K562 (cell line): ENCODE data around the gene ESPN. TPM values are rescaled to one million over a fixed set of nuclear protein-coding genes. Genes with fewer than 3 reads are reported as not detected.
A peak's percentile ranks its signal among the peaks of the same experiment; 100 is the strongest.

Experiments used
- ATAC-seq: fragments of 200-7000 bp; cut with Tn5 transposase; 3 replicates; pipeline ENCODE4 v1.9.1; 2020; ENCODE audit warnings: moderate library complexity
- BruUV-seq: library from RNA; stranded (reverse); fragments of 400-500 nt; replicated peaks from 2 replicates; lab custom pipeline; 2021; lab: Mats Ljungman, UMichigan
- CTCF ChIA-PET: fragments of 300-600 bp; formaldehyde crosslinking; extraction: SDS; loops from one replicate; lab custom pipeline; 2021; ENCODE audit warnings: low intra/inter-chr PET ratio; lab: Yijun Ruan, JAX
- POLR2A ChIA-PET: fragments of 300-600, 350-650 bp; sonication (Branson Sonifier 250); formaldehyde crosslinking; extraction: SDS; loops from one replicate; lab custom pipeline; 2021; ENCODE audit warnings: antibody characterized with exemption, inconsistent platforms; lab: Yijun Ruan, JAX
- DNase-seq, 4 experiments: peaks; one replicate each; pipeline versions ENCODE4 v3.0.0 to v3.0.0-alpha.2; 2011 to 2018; ENCODE audit warnings: low spot score in 3 of 4, mixed read lengths in 3 of 4; ENCODE audit errors: extremely low read depth in 1 of 4
- FAIRE-seq: peaks from 2 replicates; lab custom pipeline; 2011; peaks lifted over from hg19 to GRCh38; lab: Jason Lieb, UNC
- H2AFZ ChIP-seq: 2 replicates; pipeline ENCODE4 v1.6.0; 2011; ENCODE audit warnings: low read depth, low read length, control low read depth, inconsistent platforms
- H3K27ac ChIP-seq: fragments of 200-600 bp; 3 replicates; pipeline ENCODE4 v1.8.0; 2011; ENCODE audit warnings: low read depth, mild to moderate bottlenecking, control low read depth, inconsistent platforms, low read length, moderate library complexity, mixed read lengths; ENCODE audit errors: extremely low read depth
- H3K27me3 ChIP-seq, 2 experiments: fragments of 300-600 bp in 1 of 2; 2 replicates in 1 of 2; 3 replicates in 1 of 2; pipeline versions ENCODE4 v1.6.0 to v1.8.0; 2011; ENCODE audit warnings: inconsistent platforms in 2 of 2, low read length in 2 of 2, mild to moderate bottlenecking in 1 of 2, mixed read lengths in 1 of 2, moderate library complexity in 1 of 2; ENCODE audit not compliant: control insufficient read depth in 2 of 2, insufficient read depth in 2 of 2
- H3K36me3 ChIP-seq: fragments of 300-600 bp; 3 replicates; pipeline ENCODE4 v1.8.0; 2011; ENCODE audit warnings: mild to moderate bottlenecking, low read length, inconsistent platforms; ENCODE audit not compliant: control insufficient read depth, insufficient read depth
- H3K4me1 ChIP-seq, 2 experiments: fragments of 200-600 bp in 1 of 2; replicated peaks in 1 of 2; 2 replicates in 1 of 2; 3 replicates in 1 of 2; pipeline versions ENCODE4 v1.5.1 to v1.8.0; 2011; ENCODE audit warnings: inconsistent platforms in 2 of 2, low read length in 2 of 2, mild to moderate bottlenecking in 1 of 2, mixed read lengths in 1 of 2, moderate library complexity in 1 of 2; ENCODE audit not compliant: control insufficient read depth in 2 of 2, insufficient read depth in 2 of 2
- H3K4me2 ChIP-seq: 2 replicates; pipeline ENCODE4 v1.6.1; 2011; ENCODE audit warnings: low read length, control low read depth, inconsistent platforms, mixed read lengths; ENCODE audit not compliant: insufficient read depth
- H3K4me3 ChIP-seq: fragments of 200-600 bp; sonication (generic), shearing (Covaris generic); 2 replicates; pipeline ENCODE4 v1.5.1; 2016; ENCODE audit warnings: control low read depth, inconsistent platforms
- H3K79me2 ChIP-seq: fragments of 200-600 bp; 3 replicates; pipeline ENCODE4 v1.8.0; 2011; ENCODE audit warnings: low read length, inconsistent platforms; ENCODE audit not compliant: control insufficient read depth, insufficient read depth
- H3K9ac ChIP-seq, 2 experiments: 2 replicates each; pipeline versions ENCODE4 v1.6.0 to v1.6.1; 2011; ENCODE audit warnings: low read depth in 2 of 2, low read length in 2 of 2, control low read depth in 1 of 2, inconsistent platforms in 1 of 2, mild to moderate bottlenecking in 1 of 2, mixed read lengths in 1 of 2; ENCODE audit not compliant: insufficient read depth in 1 of 2
- H3K9me1 ChIP-seq: one replicate; pipeline ENCODE4 v1.6.0; 2011; ENCODE audit warnings: inconsistent platforms, mild to moderate bottlenecking, low read length, moderate library complexity; ENCODE audit not compliant: control insufficient read depth, insufficient read depth
- H3K9me3 ChIP-seq: replicated peaks from 2 replicates; pipeline ENCODE4 v1.5.1; 2011; ENCODE audit warnings: low read depth, low read length, inconsistent platforms; ENCODE audit not compliant: control insufficient read depth, insufficient read depth
- H4K20me1 ChIP-seq: replicated peaks from 2 replicates; pipeline ENCODE4 v1.6.1; 2011; ENCODE audit warnings: low read length, inconsistent platforms, mixed read lengths; ENCODE audit not compliant: control insufficient read depth, insufficient read depth
- ARID3A ChIP-seq: IDR thresholded peaks from 2 replicates; pipeline ENCODE4 v1.6.1; 2012; ENCODE audit warnings: low read depth, low read length, improper control_type of control experiment, borderline replicate concordance
- BHLHE40 ChIP-seq: IDR thresholded peaks from 2 replicates; pipeline ENCODE4 v1.6.1; 2011; ENCODE audit warnings: low read length, improper control_type of control experiment
- CREM ChIP-seq: IDR thresholded peaks from 2 replicates; pipeline ENCODE4 v1.6.1; 2014; ENCODE audit warnings: antibody characterized with exemption, low read depth
- CTCF ChIP-seq, 3 experiments: IDR thresholded peaks in 2 of 3; conservative IDR thresholded peaks in 1 of 3; 2 replicates each; pipeline ENCODE4 v1.5.1; 2011 to 2012; ENCODE audit warnings: low read length in 3 of 3, mild to moderate bottlenecking in 3 of 3, control low read depth in 2 of 3, improper control_type of control experiment in 1 of 3, inconsistent platforms in 1 of 3, low read depth in 1 of 3, mixed read lengths in 1 of 3, moderate library complexity in 1 of 3; ENCODE audit not compliant: insufficient read depth in 2 of 3
- E2F6 ChIP-seq, 2 experiments: IDR thresholded peaks; 2 replicates each; pipeline ENCODE4 v1.6.1; 2011; ENCODE audit warnings: borderline replicate concordance in 1 of 2, control low read depth in 1 of 2, low read depth in 1 of 2, low read length in 1 of 2, mild to moderate bottlenecking in 1 of 2, mixed read lengths in 1 of 2, moderate library complexity in 1 of 2; ENCODE audit not compliant: insufficient read depth in 1 of 2, insufficient read length in 1 of 2, poor library complexity in 1 of 2, severe bottlenecking in 1 of 2; ENCODE audit errors: extremely low read depth in 1 of 2
- ELF1 ChIP-seq: fragments of 200-800 bp; sonication (Bioruptor generic); IDR thresholded peaks from 2 replicates; pipeline ENCODE4 v1.6.1; 2016; ENCODE audit warnings: missing genetic modification characterization, missing compliant biosample characterization
- GABPB1 ChIP-seq: sonication (generic); formaldehyde crosslinking; IDR thresholded peaks from 2 replicates; pipeline ENCODE4 v1.8.0; 2022; ENCODE audit warnings: mild to moderate bottlenecking, missing genetic modification reagents
- GATA2 ChIP-seq: sonication (generic); formaldehyde crosslinking; IDR thresholded peaks from 2 replicates; pipeline ENCODE4 v1.4.0; 2020; ENCODE audit warnings: mild to moderate bottlenecking, missing genetic modification reagents
- HCFC1 ChIP-seq: IDR thresholded peaks from 2 replicates; pipeline ENCODE4 v1.6.1; 2012; ENCODE audit warnings: low read depth, low read length, improper control_type of control experiment
- PTRF ChIP-seq: fragments of 450-650 bp; IDR thresholded peaks from 2 replicates; pipeline ENCODE4 v1.6.1; 2016; ENCODE audit warnings: mild to moderate bottlenecking, missing genetic modification characterization, missing compliant biosample characterization
- XRCC5 ChIP-seq: fragments of 200-400 bp; formaldehyde crosslinking; IDR thresholded peaks from 2 replicates; pipeline ENCODE4 v1.6.1; 2017; ENCODE audit warnings: low read depth, mild to moderate bottlenecking, low read length
- ZNF224 ChIP-seq: sonication (generic); formaldehyde crosslinking; IDR thresholded peaks from 2 replicates; pipeline ENCODE4 v1.8.0; 2022; ENCODE audit warnings: mild to moderate bottlenecking, missing genetic modification reagents
- ZNF778 ChIP-seq: fragments of 450-650 bp; formaldehyde crosslinking; IDR thresholded peaks from 2 replicates; pipeline ENCODE4 v1.4.0; 2020; ENCODE audit warnings: mild to moderate bottlenecking, moderate library complexity
- WGBS: fragments of 100-300 bp; shearing (Covaris generic); methylation state at CpG from one replicate; pipeline ENCODE4 v1.1.6; 2016; ENCODE audit warnings: low coverage, mixed read lengths; ENCODE audit not compliant: insufficient coverage; ENCODE audit errors: missing lambda C conversion rate; 5-methylcytosine and 5-hydroxymethylcytosine counted together
- in situ Hi-C: fragments of 300-500 bp; cut with MboI; formaldehyde crosslinking; loops from 4 replicates; pipeline ENCODE4 v1.15.0; 2018; ENCODE audit warnings: inconsistent platforms, mixed read lengths
- intact Hi-C: fragments of 100-400 bp; cut with micrococcal nuclease; formaldehyde crosslinking; loops from 2 replicates; pipeline ENCODE4 v1.14.2; 2022
- polyA plus RNA-seq, 8 experiments: library from polyadenylated mRNA; depleted of rRNA in 4 of 8; stranded (reverse) in 5 of 8; unstranded in 3 of 8; fragments of >200 nt; fragmentation: Nextera tagmentation in 2 of 8; fragmentation: Illumina TruSeq in 1 of 8; extraction: Ambion mirVana in 2 of 8; extraction: Trizol in 1 of 8; gene quantifications; 2 replicates each; pipeline versions ENCODE4 v1.2.1 to v1.2.3, GENCODE V29; 2011 to 2014; ENCODE audit warnings: inconsistent platforms in 1 of 8, missing spikeins in 1 of 8
- total RNA-seq, 7 experiments: library from RNA; depleted of rRNA in 6 of 7; stranded (reverse); fragments of >200 nt in 6 of 7; fragmentation: Illumina TruSeq in 2 of 7; extraction: Trizol in 2 of 7; gene quantifications; 2 replicates each; pipeline versions ENCODE4 v1.2.1 to v1.2.3, GENCODE V29; 2011 to 2021; ENCODE audit warnings: low replicate concordance in 1 of 7
- TF ChIP-seq, protein P1 (sequence below): sonication (generic); formaldehyde crosslinking; IDR thresholded peaks from 2 replicates; pipeline ENCODE4 v1.9.0; 2022; ENCODE audit warnings: mild to moderate bottlenecking, missing genetic modification reagents

The ESPN gene
- total and polyA plus RNA-seq, 9 of the 15 experiments (the other 6 are each of a cell fraction or from before 2014, with no cell fraction given): 0.07 to 1.2 (median 0.45) TPM; not detected in 3

DNA sequence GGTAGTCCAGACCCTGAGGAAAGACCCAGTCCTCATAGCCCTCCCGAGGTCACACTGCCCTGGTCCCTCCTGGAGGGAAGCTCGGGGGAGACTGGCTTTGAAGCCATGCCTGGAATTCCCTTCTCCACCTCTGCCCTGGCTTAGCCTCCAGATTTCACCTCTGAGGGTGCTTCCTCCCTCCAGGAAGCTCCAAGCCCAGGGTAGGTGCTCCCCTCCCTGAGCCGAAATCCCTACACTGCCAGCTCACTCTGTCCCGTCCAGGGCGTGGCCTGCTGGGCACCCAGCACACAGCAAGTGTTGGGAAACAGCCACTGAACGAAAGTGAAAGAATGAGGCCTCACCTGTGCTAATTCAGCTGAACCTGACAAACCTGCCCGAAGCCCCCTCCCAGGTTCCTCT, 47.4 kb downstream of the ESPN start (continued):
- TF ChIP-seq, protein P1, sequence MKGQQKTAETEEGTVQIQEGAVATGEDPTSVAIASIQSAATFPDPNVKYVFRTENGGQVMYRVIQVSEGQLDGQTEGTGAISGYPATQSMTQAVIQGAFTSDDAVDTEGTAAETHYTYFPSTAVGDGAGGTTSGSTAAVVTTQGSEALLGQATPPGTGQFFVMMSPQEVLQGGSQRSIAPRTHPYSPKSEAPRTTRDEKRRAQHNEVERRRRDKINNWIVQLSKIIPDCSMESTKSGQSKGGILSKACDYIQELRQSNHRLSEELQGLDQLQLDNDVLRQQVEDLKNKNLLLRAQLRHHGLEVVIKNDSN (CRISPR knock-in tag): no peak
- no peak for TF ChIP-seq ARID3A
- TF ChIP-seq, all 486 proteins: peak for 2

DNA sequence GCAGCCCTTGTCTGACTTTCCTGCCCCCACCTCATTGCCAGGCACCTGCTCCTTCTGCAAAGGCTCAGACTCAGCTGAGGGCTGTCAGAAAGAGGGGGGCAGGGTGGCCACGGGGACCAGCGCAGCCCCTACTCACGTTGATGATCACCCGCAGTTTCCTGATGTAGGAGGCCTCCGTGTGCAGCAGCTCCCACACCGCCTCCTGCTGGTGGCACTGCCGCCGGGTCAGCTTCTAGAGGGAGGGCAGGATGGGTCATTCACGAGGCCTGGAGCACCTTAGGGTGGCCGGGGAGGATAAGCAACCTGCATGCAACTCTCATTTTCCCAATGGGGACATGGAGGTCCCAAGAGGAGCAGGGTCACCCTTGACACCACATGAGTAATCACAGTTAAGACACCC, 47.8 kb downstream of the ESPN start:
- DNase-seq: peak; percentile 75 to 78 (median 78)
- FAIRE-seq: peak; percentile 75
- no peaks in the 10 kb centered on the region for H3K9me3 ChIP-seq
- WGBS: 1% methylated on average over 10 of the region's 10 CpGs
- ATAC-seq: peak; percentile 71
- H3K4me2 ChIP-seq: no peak overlapping the region
- no peaks in the 10 kb centered on the region for H3K79me2 ChIP-seq
- no peak overlapping the region for H2AFZ ChIP-seq
- ChIA-PET POLR2A (interaction anchor here (0.5 to 1.1 kb wide), 5 partner anchors 8 to 236 kb away, joined by 3 to 6 read pairs (median 3); partner anchors contain the start of genes ACOT7 and ICMT), CTCF (interaction anchor here (0.9 kb wide), 1 partner anchor 124 kb away, joined by 4 read pairs; no protein-coding TSS in a partner anchor)
- peaks cover 45% of the 10 kb centered on the region for H4K20me1 ChIP-seq
- no peak overlapping the region for H3K4me3 ChIP-seq
- H3K36me3 ChIP-seq: no peaks in the 10 kb centered on the region
- peaks cover 2% of the 10 kb centered on the region for H3K9me1 ChIP-seq
- peaks cover 34 to 76% of the 10 kb centered on the region in 2 experiments for H3K27me3 ChIP-seq
- no peak overlapping the region for H3K9ac ChIP-seq
- intact Hi-C loops: loop anchor here (5.0 kb wide), 1 partner anchor 65 kb away; no protein-coding TSS in a partner anchor
- BruUV-seq: no TSS peak
- in situ Hi-C loops: loop anchor here (5.0 kb wide), 1 partner anchor 60 kb away; no protein-coding TSS in a partner anchor
- H3K27ac ChIP-seq: no peak overlapping the region
- peaks cover 10 to 69% of the 10 kb centered on the region in 2 experiments; a peak in 4 of 5 replicates for H3K4me1 ChIP-seq
- TF ChIP-seq CREM (peak; percentile 31; the same call in 1 of the 2 replicates), XRCC5 (0 out of 2 replicates have a peak, but pooled peaks have one; percentile 54), BHLHE40 (peak; percentile 48; the same call in 1 of the 2 replicates), PTRF (tag) (no peak), CTCF (IDR thresholded peaks at IDR 0.05 in 2 of 3, conservative IDR thresholded peaks at IDR 0.05 in 1 of 3; ENCODE audit: insufficient read depth in 2 of 3, low read depth in 1 of 3, low read length in 3 of 3) (peak; percentile 81 to 98 (median 91)), ELF1 (tag) (no peak), HCFC1 (peak; percentile 45), ZNF224 (CRISPR knock-in tag) (no peak), ZNF778 (CRISPR knock-in tag) (no peak), GABPB1 (CRISPR knock-in tag) (peak; percentile 57; the same call in 1 of the 2 replicates), E2F6 (IDR thresholded peaks at IDR 0.05; ENCODE audit: borderline replicate concordance in 1 of 2, extremely low read depth in 1 of 2, insufficient read depth in 1 of 2, insufficient read length in 1 of 2, low read depth in 1 of 2, low read length in 1 of 2, poor library complexity in 1 of 2, severe bottlenecking in 1 of 2) (peak in 1 of 2 experiments; percentile 20), GATA2 (CRISPR knock-in tag) (0 out of 2 replicates have a peak, but pooled peaks have one; percentile 7)
